Neuron (in vitro differentiated cells): Measurements from ENCODE around the gene SVIL.
"Not testable (repeated sequence)": the region's sequence is repeated elsewhere in the genome, so short reads cannot be mapped to it uniquely, and the experiment has no call there.

Experiments used
- H2AFZ ChIP-seq: one replicate; pipeline ENCODE4 v1.6.1; 2013; ENCODE audit warnings: low read depth, mild to moderate bottlenecking, inconsistent platforms, low read length, moderate library complexity
- H3K27me3 ChIP-seq: one replicate; pipeline ENCODE4 v1.6.1; 2013; ENCODE audit warnings: low read length; ENCODE audit not compliant: insufficient read depth
- H3K36me3 ChIP-seq: one replicate; pipeline ENCODE4 v1.6.1; 2013; ENCODE audit warnings: low read length; ENCODE audit not compliant: insufficient read depth
- H3K4me1 ChIP-seq: one replicate; pipeline ENCODE4 v1.6.1; 2013; ENCODE audit warnings: low read length; ENCODE audit not compliant: insufficient read depth
- H3K4me3 ChIP-seq: 2 replicates; pipeline ENCODE4 v1.5.1; 2013; ENCODE audit warnings: mild to moderate bottlenecking, low read length, moderate library complexity
- H3K9me3 ChIP-seq: one replicate; pipeline ENCODE4 v1.6.1; 2013; ENCODE audit warnings: low read length

SVIL gene

GRCh38 chr10:29490781-29491280 lies 143.9 kb downstream of the SVIL start:
- H3K4me1 ChIP-seq, H3K27me3 ChIP-seq, H2AFZ ChIP-seq, H3K4me3 ChIP-seq, H3K9me3 ChIP-seq: not testable (repeated sequence)
- peaks cover 49% of the 10 kb centered on the region for H3K36me3 ChIP-seq

GRCh38 chr10:29488471-29488870 lies 146.3 kb downstream of the SVIL start:
- H3K36me3 ChIP-seq = peaks cover 43% of the 10 kb centered on the region

DNA sequence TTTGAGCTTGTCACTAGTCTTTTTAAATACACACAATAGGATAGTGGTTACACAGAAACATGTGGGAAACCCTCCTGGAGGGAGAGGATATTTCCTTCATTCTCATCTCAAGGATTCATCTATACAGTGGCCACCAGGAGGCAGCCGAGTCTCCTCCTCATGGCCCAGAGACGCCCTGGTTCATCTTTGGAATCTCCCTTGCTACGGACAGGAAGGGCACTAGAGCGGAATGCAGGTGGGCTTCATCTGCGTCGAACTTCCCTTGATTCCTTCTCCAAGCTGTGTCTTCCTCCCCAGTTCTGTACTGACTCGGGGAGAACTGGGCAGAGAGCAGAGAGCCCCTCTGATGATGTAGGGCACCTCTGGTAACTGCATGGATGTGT lies 146.9 kb downstream of the SVIL start:
- H2AFZ ChIP-seq, H3K27me3 ChIP-seq, H3K4me3 ChIP-seq, H3K9me3 ChIP-seq: not testable (repeated sequence)
- Histone ChIP-seq H3K36me3 (peaks cover 40% of the 10 kb centered on the region), H3K4me1 (peaks cover 12% of the 10 kb centered on the region)

More at GRCh38 chr10:29488471-29488870, 146.3 kb downstream of the SVIL start:
- H2AFZ ChIP-seq, H3K4me3 ChIP-seq, H3K27me3 ChIP-seq, H3K9me3 ChIP-seq, H3K4me1 ChIP-seq: not testable (repeated sequence)

- peaks cover 40% of the 10 kb centered on the region for H3K36me3 ChIP-seq
- not testable (repeated sequence) for H2AFZ ChIP-seq, H3K4me3 ChIP-seq, H3K9me3 ChIP-seq, H3K27me3 ChIP-seq
- H3K4me1 ChIP-seq = peaks cover 14% of the 10 kb centered on the region
Observed at GRCh38 chr10:29487032-29487883, 147.5 kb downstream of the SVIL start.

DNA sequence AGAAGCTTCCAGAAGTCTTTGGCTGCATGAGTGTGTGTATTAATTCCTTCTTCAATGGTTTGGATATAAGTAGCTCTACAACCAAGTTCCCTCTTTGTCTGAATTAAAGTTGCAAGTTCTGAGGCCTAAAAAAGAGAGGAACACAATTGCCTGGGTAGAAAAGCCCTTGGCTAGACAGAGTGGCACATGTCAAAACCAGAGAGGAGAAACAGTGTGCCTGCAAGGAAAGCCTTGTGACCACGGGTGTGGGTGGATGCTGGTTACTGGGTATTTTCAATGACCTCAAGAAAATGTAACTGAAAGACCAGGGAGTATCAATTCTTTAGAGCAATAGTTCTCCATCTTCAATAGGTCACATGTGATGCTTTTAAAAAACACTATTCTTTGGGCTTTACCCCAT lies 148.3 kb downstream of the SVIL start:
- Histone ChIP-seq H3K36me3 (peaks cover 32% of the 10 kb centered on the region), H3K4me1 (peaks cover 14% of the 10 kb centered on the region), H3K27me3 (no peaks in the 10 kb centered on the region), H2AFZ (no peak overlapping the region), H3K9me3 (no peaks in the 10 kb centered on the region), H3K4me3 (no peak overlapping the region)

- not testable (repeated sequence) for H3K4me3 ChIP-seq, H3K27me3 ChIP-seq, H2AFZ ChIP-seq, H3K9me3 ChIP-seq
- Histone ChIP-seq H3K4me1 (peaks cover 14% of the 10 kb centered on the region), H3K36me3 (peaks cover 43% of the 10 kb centered on the region)
Observed at GRCh38 chr10:29484677-29485076, 150.1 kb downstream of the SVIL start.

DNA sequence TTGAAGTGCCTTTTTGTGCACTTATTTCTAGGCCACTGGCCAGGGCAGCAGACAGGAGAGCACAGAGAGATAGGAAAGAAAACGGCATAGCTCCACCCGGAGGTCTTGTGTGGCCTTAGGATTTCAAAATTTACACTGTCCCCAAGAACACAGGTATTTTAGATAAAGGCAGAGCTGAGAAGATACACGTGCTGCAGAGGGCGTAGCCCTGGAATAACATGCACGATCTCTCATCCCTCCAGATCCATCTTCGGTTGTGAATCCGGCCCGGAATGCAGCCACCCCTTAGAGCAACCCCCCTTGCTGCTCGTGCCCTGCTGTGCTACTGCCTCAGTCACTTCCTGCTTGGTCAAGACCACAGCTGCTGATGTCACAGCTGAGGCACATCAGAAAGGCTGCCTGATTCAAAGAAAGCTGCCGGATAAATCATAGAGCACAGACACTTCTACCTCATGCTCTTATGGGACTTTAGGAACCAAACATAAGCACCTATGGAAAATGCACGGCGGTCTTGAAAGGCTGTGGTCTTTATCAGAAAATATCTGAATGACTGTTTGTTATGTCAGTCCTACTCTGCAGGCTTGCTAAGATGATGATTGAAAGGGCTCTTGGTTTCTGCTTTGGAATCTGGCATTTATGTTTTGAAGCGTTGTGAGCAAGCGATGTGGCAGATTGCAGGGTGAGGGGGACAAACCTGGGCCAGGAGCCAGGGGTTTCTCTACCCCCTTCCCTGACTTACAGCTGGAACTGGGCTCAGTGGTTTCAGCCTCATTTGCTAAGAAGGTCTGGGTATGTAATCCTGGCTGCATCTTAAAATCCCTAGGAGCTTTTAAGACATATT lies 152.0 kb downstream of the SVIL start:
- H3K27me3 ChIP-seq = no peaks in the 10 kb centered on the region
- H3K9me3 ChIP-seq = no peaks in the 10 kb centered on the region
- H3K36me3 ChIP-seq = peaks cover 43% of the 10 kb centered on the region
- H3K4me3 ChIP-seq = no peak overlapping the region
- no peak overlapping the region for H2AFZ ChIP-seq
- peaks cover 14% of the 10 kb centered on the region for H3K4me1 ChIP-seq

- H3K36me3 ChIP-seq = peaks cover 44% of the 10 kb centered on the region
- no peak overlapping the region for H2AFZ ChIP-seq
- H3K4me1 ChIP-seq = peaks cover 14% of the 10 kb centered on the region
- H3K9me3 ChIP-seq = no peaks in the 10 kb centered on the region
- H3K27me3 ChIP-seq = no peaks in the 10 kb centered on the region
- no peak overlapping the region for H3K4me3 ChIP-seq
Observed at GRCh38 chr10:29481906-29482440, 152.8 kb downstream of the SVIL start.

DNA sequence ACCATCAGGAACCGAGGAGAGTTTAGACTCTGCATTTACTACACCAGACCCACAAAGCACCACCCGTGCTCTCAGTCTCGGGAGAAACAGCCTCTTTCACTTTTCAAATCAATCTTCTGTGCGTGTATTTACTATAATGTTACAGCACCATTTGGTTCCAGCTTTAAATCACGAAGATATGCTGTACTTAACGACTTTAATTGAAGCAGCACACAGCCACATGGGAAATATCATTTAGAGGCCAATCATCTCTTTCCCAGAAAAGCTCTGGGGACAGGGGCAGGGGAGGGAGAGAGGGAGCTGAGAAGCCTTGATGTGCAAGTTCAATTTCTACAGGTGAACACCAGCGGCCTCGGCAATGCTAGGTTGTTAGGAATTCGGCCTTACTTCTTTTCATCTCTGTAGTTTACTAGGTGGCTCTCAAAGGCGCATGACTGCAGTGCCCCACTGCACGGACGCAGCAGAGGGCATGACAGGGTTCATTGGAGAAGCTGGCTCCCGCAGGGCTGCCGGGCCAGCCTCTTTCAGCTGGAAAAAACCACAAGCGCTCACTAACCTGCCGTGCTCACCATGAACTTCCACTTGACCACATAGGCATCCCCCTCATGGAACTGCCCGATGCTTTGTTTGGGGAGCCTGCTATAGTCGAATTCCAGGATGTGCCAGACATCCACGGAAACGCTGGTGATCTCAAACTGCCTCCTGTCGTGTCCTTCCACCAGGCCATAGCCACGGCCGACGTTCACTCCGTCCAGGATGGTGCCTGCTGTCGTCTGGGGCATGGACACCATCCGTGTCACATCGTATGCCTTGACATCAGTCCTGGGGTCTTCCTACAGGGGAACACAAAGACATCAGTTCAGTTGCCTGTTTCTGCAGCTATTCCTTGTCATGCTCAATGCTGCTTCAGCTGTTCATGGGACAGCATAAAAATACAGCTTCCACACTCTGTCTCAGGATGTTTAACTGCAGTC lies 154.5 kb downstream of the SVIL start:
- no peak overlapping the region for H2AFZ ChIP-seq
- H3K4me1 ChIP-seq = peaks cover 14% of the 10 kb centered on the region
- H3K9me3 ChIP-seq = no peaks in the 10 kb centered on the region
- peaks cover 38% of the 10 kb centered on the region for H3K36me3 ChIP-seq
- H3K27me3 ChIP-seq = no peaks in the 10 kb centered on the region
- no peak overlapping the region for H3K4me3 ChIP-seq

DNA sequence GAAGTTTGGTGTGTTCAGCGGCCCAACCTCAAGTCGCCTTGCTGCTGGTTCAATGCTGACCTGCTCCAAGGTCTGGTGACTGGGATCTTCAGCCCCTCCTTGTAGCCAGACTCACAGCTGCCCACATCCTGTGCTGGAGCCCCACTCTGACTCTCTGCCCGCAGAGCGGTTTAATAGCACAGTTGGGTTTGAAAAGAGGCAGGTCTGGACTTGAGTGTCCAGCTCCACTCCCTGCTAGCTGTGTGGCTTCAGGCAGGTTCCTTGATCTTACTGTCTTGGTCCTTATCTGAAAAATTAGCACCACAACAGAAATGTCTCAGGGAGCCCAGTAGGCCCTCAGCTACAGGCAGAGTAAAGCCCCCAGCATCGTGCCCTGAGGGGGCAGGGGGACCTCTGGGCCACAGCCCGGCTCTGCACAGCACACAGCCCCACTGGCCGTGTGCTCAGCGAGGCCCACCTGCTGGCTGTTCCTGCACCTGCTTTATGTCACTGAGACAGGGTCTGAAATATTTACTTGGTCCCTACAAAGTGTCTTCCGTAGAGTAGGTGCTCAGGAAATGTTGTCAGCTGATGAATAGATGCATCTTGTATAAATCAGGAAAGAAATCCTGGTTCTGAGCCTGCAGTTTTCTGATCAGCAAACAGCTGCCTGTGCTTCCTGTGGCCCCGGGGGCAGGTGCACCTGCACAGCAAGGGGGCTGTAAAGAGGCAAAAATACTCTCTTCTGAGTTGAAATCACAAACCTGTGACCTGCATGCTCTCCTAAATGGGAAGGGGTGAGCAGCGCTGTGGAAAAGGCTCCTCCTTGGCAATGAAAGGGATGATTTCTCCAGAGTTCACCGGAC lies 155.5 kb downstream of the SVIL start:
- no peak overlapping the region for H3K4me3 ChIP-seq
- H3K4me1 ChIP-seq = peaks cover 14% of the 10 kb centered on the region
- no peaks in the 10 kb centered on the region for H3K27me3 ChIP-seq
- H3K36me3 ChIP-seq = peaks cover 37% of the 10 kb centered on the region
- H3K9me3 ChIP-seq = no peaks in the 10 kb centered on the region
- H2AFZ ChIP-seq = no peak overlapping the region

- Histone ChIP-seq H2AFZ (no peak overlapping the region), H3K9me3 (no peaks in the 10 kb centered on the region), H3K4me3 (no peak overlapping the region), H3K27me3 (no peaks in the 10 kb centered on the region), H3K4me1 (no peaks in the 10 kb centered on the region), H3K36me3 (peaks cover 43% of the 10 kb centered on the region)
Observed at GRCh38 chr10:29473406-29474100, 161.2 kb downstream of the SVIL start.
